Ovary (tissue), 3 donors: ENCODE data around the gene DNAI2.

Experiments used
- POLR2A ChIP-seq: fragments of 450-650 bp; IDR thresholded peaks from one replicate; pipeline ENCODE4 v1.6.1; 2017; ENCODE audit warnings: antibody characterized with exemption, mild to moderate bottlenecking, moderate library complexity
- TF ChIP-seq, protein P1 (sequence below), 3 donors: fragments of 450-650 bp in 2 of 3; fragments of 200-600 bp in 1 of 3; IDR thresholded peaks; one replicate each; pipeline versions ENCODE4 v1.5.1 to v1.8.0; 2016 to 2022; ENCODE audit warnings: antibody characterized with exemption in 3 of 3, mild to moderate bottlenecking in 1 of 3
- donor health status: DM: no; HTN: no; CAD: no.

- TF ChIP-seq POLR2A, result no peak
- TF ChIP-seq, protein P1, sequence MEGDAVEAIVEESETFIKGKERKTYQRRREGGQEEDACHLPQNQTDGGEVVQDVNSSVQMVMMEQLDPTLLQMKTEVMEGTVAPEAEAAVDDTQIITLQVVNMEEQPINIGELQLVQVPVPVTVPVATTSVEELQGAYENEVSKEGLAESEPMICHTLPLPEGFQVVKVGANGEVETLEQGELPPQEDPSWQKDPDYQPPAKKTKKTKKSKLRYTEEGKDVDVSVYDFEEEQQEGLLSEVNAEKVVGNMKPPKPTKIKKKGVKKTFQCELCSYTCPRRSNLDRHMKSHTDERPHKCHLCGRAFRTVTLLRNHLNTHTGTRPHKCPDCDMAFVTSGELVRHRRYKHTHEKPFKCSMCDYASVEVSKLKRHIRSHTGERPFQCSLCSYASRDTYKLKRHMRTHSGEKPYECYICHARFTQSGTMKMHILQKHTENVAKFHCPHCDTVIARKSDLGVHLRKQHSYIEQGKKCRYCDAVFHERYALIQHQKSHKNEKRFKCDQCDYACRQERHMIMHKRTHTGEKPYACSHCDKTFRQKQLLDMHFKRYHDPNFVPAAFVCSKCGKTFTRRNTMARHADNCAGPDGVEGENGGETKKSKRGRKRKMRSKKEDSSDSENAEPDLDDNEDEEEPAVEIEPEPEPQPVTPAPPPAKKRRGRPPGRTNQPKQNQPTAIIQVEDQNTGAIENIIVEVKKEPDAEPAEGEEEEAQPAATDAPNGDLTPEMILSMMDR (IDR thresholded peaks at IDR 0.05), result no peak
Observed at GRCh38 chr17:74250324-74250995, 23.6 kb upstream of the DNAI2 start.
